A549 (cell line): ENCODE measurements around the gene MAPK11. TPM values are rescaled to one million over a fixed set of nuclear protein-coding genes. Genes with fewer than 3 reads are reported as not detected.
A peak's percentile ranks its signal among the peaks of the same experiment; 100 is the strongest.

Source experiments
- ATAC-seq, 2 experiments: fragments of 200-7000 bp in 1 of 2; fragments of >200 bp in 1 of 2; cut with Nextera tagmentation in 1 of 2; cut with Tn5 transposase in 1 of 2; 3 replicates each; pipeline versions ENCODE4 v1.8.0 to v1.9.1; 2018 to 2020; ENCODE audit warnings: mild to moderate bottlenecking in 1 of 2, moderate library complexity in 1 of 2
- CTCF ChIA-PET: fragments of 300-600 bp; sonication (Branson Sonifier 250); formaldehyde crosslinking; extraction: SDS; loops from one replicate; lab custom pipeline; 2021; ENCODE audit warnings: antibody characterized with exemption, inconsistent platforms; lab: Yijun Ruan, JAX
- POLR2A ChIA-PET: fragments of 350-600 bp; formaldehyde crosslinking; extraction: SDS; loops from one replicate; lab custom pipeline; 2021; ENCODE audit warnings: antibody characterized with exemption, inconsistent platforms; lab: Yijun Ruan, JAX
- DNase-seq, 2 experiments: peaks; one replicate each; pipeline versions ENCODE4 v3.0.0 to v3.0.0-alpha.2; 2011 to 2016; ENCODE audit warnings: low read depth in 1 of 2, low spot score in 1 of 2
- FAIRE-seq: peaks from 2 replicates; lab custom pipeline; 2011; peaks lifted over from hg19 to GRCh38; lab: Jason Lieb, UNC
- H3K27ac ChIP-seq, 2 experiments: fragments of >200 bp; sonication (Bioruptor Twin); formaldehyde crosslinking; 3 replicates each; pipeline ENCODE4 v1.5.1; 2016 to 2017
- H3K4me1 ChIP-seq: fragments of >200 bp; sonication (Bioruptor Twin); formaldehyde crosslinking; 3 replicates; pipeline ENCODE4 v1.6.1; 2016
- H3K4me2 ChIP-seq: fragments of >200 bp; sonication (Bioruptor Twin); formaldehyde crosslinking; 3 replicates; pipeline ENCODE4 v1.6.1; 2016
- H3K4me3 ChIP-seq: fragments of >200 bp; sonication (Bioruptor Twin); formaldehyde crosslinking; 3 replicates; pipeline ENCODE4 v1.5.1; 2016
- H3K9me3 ChIP-seq: fragments of >200 bp; sonication (Bioruptor Twin); formaldehyde crosslinking; 3 replicates; pipeline ENCODE4 v1.6.1; 2016
- CBX8 ChIP-seq: fragments of 200-600 bp; sonication (generic); IDR thresholded peaks from 2 replicates; pipeline ENCODE4 v1.6.1; 2016
- CEBPB ChIP-seq, 2 experiments: fragments of >200 bp in 1 of 2; sonication (Bioruptor Twin) in 1 of 2; formaldehyde crosslinking in 1 of 2; IDR thresholded peaks; 2 replicates each; pipeline ENCODE4 v1.6.1; 2012 to 2016
- EHMT2 ChIP-seq: fragments of 200-600 bp; sonication (generic); IDR thresholded peaks from 2 replicates; pipeline ENCODE4 v1.6.1; 2016; ENCODE audit warnings: antibody characterized with exemption, low read depth, mild to moderate bottlenecking, moderate library complexity
- FOSL2 ChIP-seq, 2 experiments: fragments of 450-650 bp in 1 of 2; fragments of >200 bp in 1 of 2; sonication (Bioruptor Twin) in 1 of 2; formaldehyde crosslinking; IDR thresholded peaks; 2 replicates each; pipeline versions ENCODE4 v1.5.0 to v1.6.1; 2016 to 2020; ENCODE audit warnings: mild to moderate bottlenecking in 1 of 2, moderate library complexity in 1 of 2
- HDAC2 ChIP-seq: fragments of 200-600 bp; sonication (generic); IDR thresholded peaks from 2 replicates; pipeline ENCODE4 v1.6.1; 2016
- HOXB13 ChIP-seq: fragments of 250-450 bp; sonication (Bioruptor Pico); IDR thresholded peaks from 2 replicates; pipeline ENCODE4 v1.5.0; 2020; ENCODE audit warnings: low read depth, mild to moderate bottlenecking, moderate library complexity
- JUN ChIP-seq, 2 experiments: fragments of >200 bp; sonication (Bioruptor Twin); formaldehyde crosslinking; IDR thresholded peaks; 2 replicates in 1 of 2; 3 replicates in 1 of 2; pipeline ENCODE4 v1.6.1; 2016 to 2017
- JUNB ChIP-seq: fragments of >200 bp; sonication (Bioruptor Twin); formaldehyde crosslinking; IDR thresholded peaks from 2 replicates; pipeline ENCODE4 v1.6.1; 2016
- MAFK ChIP-seq: fragments of 450-650 bp; IDR thresholded peaks from 2 replicates; pipeline ENCODE4 v1.6.1; 2014; ENCODE audit not compliant: partially characterized antibody
- MAZ ChIP-seq: fragments of 150-350 bp; IDR thresholded peaks from 2 replicates; pipeline ENCODE4 v1.6.1; 2014; ENCODE audit warnings: antibody characterized with exemption, low read depth, low read length, borderline replicate concordance
- NFE2L2 ChIP-seq: fragments of 150-350 bp; conservative IDR thresholded peaks from 2 replicates; pipeline ENCODE4 v1.6.1; 2014; ENCODE audit warnings: low read length
- RFX5 ChIP-seq: fragments of 450-650 bp; IDR thresholded peaks from 2 replicates; pipeline ENCODE4 v1.7.1; 2014; ENCODE audit warnings: antibody characterized with exemption, mild to moderate bottlenecking, moderate library complexity
- RNF2 ChIP-seq: fragments of 200-600 bp; sonication (generic); IDR thresholded peaks from 2 replicates; pipeline ENCODE4 v1.6.1; 2016; ENCODE audit warnings: low read depth, mild to moderate bottlenecking, antibody characterized with exemption, moderate library complexity, borderline replicate concordance
- SREBF2 ChIP-seq: fragments of 450-650 bp; IDR thresholded peaks from 2 replicates; pipeline ENCODE4 v1.6.1; 2014; ENCODE audit warnings: mild to moderate bottlenecking, moderate library complexity
- ZC3H11A ChIP-seq: fragments of 450-650 bp; IDR thresholded peaks from 2 replicates; pipeline ENCODE4 v1.6.1; 2014; ENCODE audit warnings: antibody characterized with exemption, mild to moderate bottlenecking
- WGBS: methylation state at CpG from one replicate; pipeline ENCODE4 v1.1.6; 2017; ENCODE audit errors: missing lambda C conversion rate; 5-methylcytosine and 5-hydroxymethylcytosine counted together
- polyA plus RNA-seq, 4 experiments: library from polyadenylated mRNA; depleted of rRNA in 3 of 4; stranded (reverse); fragments of >200 nt; fragmentation: RNase III in 1 of 4; extraction: RNeasy Plus Mini Kit Qiagen cat#74134 plus additional on column Dnase treatment in 1 of 4; gene quantifications; 2 replicates in 3 of 4; 3 replicates in 1 of 4; pipeline ENCODE4 v1.2.3, GENCODE V29; 2011 to 2017
- TF ChIP-seq, protein P1 (sequence below): fragments of 200-600 bp; sonication (generic); IDR thresholded peaks from 2 replicates; pipeline ENCODE4 v1.6.1; 2016; ENCODE audit warnings: antibody characterized with exemption, mild to moderate bottlenecking, moderate library complexity
- TF ChIP-seq, protein P2 (sequence below): IDR thresholded peaks from 2 replicates; pipeline ENCODE4 v1.6.1; 2012; ENCODE audit warnings: low read depth, borderline replicate concordance
- TF ChIP-seq, protein P3 (sequence below): fragments of 250-450 bp; sonication (Bioruptor Pico); IDR thresholded peaks from 2 replicates; pipeline ENCODE4 v1.5.0; 2020; ENCODE audit warnings: low read depth, mild to moderate bottlenecking, moderate library complexity

The MAPK11 gene
- polyA plus RNA-seq, 2 of the 4 experiments (the other 2 are of a cell fraction), result 1.6 to 5.5 TPM

DNA sequence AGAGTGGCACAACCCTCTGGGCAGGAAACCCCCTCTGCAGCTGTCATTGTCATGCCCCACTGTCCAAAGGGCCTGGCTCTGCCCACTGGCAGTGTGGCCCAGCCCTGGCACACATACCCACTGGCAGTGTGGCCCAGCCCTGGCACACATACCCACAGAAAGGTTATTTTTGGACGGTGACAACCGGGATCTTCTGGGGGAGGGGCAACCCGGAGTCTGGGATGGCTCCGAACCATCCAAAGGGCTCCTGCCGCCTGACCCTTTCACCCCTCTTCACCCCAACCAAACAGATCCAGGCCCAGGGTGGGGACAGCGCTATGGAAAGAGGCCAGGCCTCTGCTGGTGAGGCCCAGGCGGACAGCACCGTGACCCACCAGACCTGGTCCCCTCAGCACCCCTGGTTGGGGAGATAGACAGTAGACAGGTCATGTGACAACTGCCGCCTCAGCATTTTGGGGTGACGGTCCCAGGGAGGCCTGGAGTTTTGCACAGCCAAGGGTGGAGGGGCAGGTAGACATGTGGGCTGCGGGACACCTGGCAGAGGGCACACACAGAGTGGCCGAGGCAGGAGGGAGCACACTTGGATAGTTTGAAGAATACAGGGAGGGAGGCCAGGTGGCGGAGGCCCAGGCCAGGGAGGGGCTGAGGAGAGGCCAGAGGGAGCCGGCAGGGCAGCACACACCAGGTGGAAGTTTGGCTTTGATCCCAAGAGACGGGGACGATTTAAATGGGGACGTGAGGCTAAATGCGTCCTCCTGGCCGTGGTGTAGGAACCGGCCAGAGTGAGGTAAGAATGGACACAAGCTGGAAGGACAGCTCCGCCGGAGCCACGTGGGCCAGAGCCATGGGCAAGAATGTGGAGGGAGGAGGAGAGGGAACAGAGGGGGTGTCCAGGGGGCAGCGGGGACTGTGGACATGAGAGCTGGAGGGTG lies 11.6 kb downstream of the MAPK11 start:
- FAIRE-seq (no peak), DNase-seq (no peak), ATAC-seq (no peak)
- ChIA-PET CTCF (interaction anchor here (1.0 to 1.3 kb wide), 2 partner anchors 18 to 69 kb away, joined by 3 to 4 read pairs; no protein-coding TSS in a partner anchor), POLR2A (no interaction called here)
- no peak overlapping the region for H3K4me3 ChIP-seq
- H3K27ac ChIP-seq, result no peak overlapping the region
- peak; percentile 91 for TF ChIP-seq MAFK
- no peak for TF ChIP-seq HOXB13 (CRISPR knock-in tag)
- H3K4me1 ChIP-seq, result peaks cover 23% of the 10 kb centered on the region
- 91% methylated on average over 21 of the region's 24 CpGs for WGBS
- no peaks in the 10 kb centered on the region for H3K9me3 ChIP-seq
- H3K4me2 ChIP-seq, result no peak overlapping the region

DNA sequence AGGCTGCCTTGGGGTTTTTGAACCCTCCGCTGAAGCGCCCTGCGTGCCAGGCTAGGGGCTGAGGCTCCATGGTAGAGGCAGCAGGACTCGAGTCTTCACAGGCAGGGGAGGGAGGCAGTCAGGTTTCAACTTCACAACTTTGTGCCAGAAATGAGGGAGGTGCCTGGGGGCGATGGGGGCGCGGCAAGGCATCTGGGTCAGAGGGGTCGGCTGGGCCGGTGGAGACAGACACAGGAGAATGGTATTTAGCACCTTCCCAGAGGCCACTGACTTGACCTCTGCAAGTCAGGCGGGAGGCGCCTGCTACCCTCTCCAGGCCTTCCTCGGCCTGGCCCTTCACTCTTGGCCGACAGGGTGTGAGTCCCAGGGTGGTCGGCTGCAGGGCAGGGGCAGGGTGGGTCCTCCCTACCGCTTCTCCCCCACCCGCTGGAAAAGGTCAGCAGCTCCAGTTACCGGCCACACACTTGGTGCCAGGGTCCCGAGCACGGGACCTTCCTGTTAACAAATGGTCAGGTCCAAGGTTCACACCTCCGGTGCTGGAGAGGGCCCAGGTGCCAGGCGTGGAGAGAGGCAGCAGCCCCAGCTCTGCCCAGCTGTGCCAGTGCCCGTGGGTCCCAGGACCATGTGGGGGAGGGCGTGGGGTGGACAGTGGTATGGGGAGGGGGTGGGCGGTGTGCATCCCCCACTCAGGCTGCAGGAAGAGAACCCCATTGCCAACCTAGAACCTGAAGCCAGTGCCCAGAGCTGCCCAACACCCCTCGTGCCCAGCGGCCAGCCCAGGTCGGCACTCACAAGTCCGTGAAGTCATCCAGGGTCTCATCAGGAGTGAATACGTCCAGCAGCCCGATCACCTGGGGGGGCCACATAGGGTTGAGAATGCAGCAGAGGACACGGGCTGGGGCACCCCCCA lies 12.5 kb downstream of the MAPK11 start:
- H3K4me1 ChIP-seq, result peaks cover 15% of the 10 kb centered on the region
- ATAC-seq, result no peak
- no peaks in the 10 kb centered on the region for H3K9me3 ChIP-seq
- no peak overlapping the region for H3K4me3 ChIP-seq
- CTCF ChIA-PET, result interaction anchor here (1.3 to 2.4 kb wide), 2 partner anchors 70 to 84 kb away, joined by 4 to 11 read pairs; no protein-coding TSS in a partner anchor
- no peak for FAIRE-seq
- no peak overlapping the region for H3K27ac ChIP-seq
- POLR2A ChIA-PET, result no interaction called here
- no peak overlapping the region for H3K4me2 ChIP-seq
- 92% methylated on average over 11 of the region's 31 CpGs for WGBS
- TF ChIP-seq, protein P1, sequence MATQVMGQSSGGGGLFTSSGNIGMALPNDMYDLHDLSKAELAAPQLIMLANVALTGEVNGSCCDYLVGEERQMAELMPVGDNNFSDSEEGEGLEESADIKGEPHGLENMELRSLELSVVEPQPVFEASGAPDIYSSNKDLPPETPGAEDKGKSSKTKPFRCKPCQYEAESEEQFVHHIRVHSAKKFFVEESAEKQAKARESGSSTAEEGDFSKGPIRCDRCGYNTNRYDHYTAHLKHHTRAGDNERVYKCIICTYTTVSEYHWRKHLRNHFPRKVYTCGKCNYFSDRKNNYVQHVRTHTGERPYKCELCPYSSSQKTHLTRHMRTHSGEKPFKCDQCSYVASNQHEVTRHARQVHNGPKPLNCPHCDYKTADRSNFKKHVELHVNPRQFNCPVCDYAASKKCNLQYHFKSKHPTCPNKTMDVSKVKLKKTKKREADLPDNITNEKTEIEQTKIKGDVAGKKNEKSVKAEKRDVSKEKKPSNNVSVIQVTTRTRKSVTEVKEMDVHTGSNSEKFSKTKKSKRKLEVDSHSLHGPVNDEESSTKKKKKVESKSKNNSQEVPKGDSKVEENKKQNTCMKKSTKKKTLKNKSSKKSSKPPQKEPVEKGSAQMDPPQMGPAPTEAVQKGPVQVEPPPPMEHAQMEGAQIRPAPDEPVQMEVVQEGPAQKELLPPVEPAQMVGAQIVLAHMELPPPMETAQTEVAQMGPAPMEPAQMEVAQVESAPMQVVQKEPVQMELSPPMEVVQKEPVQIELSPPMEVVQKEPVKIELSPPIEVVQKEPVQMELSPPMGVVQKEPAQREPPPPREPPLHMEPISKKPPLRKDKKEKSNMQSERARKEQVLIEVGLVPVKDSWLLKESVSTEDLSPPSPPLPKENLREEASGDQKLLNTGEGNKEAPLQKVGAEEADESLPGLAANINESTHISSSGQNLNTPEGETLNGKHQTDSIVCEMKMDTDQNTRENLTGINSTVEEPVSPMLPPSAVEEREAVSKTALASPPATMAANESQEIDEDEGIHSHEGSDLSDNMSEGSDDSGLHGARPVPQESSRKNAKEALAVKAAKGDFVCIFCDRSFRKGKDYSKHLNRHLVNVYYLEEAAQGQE, result no peak
- no peak for TF ChIP-seq HDAC2
- no peak for TF ChIP-seq JUNB
- TF ChIP-seq RNF2, result no peak
- TF ChIP-seq NFE2L2, result no peak
- no peak for TF ChIP-seq CEBPB (IDR thresholded peaks at IDR 0.05)
- TF ChIP-seq SREBF2, result no peak
- no peak for TF ChIP-seq JUN (IDR thresholded peaks at IDR 0.05)
- no peak for TF ChIP-seq EHMT2
- TF ChIP-seq, protein P2, sequence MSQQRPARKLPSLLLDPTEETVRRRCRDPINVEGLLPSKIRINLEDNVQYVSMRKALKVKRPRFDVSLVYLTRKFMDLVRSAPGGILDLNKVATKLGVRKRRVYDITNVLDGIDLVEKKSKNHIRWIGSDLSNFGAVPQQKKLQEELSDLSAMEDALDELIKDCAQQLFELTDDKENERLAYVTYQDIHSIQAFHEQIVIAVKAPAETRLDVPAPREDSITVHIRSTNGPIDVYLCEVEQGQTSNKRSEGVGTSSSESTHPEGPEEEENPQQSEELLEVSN, result no peak
- no peak for TF ChIP-seq FOSL2 (IDR thresholded peaks at IDR 0.05)
- TF ChIP-seq FOSL2 (CRISPR knock-in tag; IDR thresholded peaks at IDR 0.05), result no peak
- TF ChIP-seq CBX8, result no peak
- TF ChIP-seq, protein P3, sequence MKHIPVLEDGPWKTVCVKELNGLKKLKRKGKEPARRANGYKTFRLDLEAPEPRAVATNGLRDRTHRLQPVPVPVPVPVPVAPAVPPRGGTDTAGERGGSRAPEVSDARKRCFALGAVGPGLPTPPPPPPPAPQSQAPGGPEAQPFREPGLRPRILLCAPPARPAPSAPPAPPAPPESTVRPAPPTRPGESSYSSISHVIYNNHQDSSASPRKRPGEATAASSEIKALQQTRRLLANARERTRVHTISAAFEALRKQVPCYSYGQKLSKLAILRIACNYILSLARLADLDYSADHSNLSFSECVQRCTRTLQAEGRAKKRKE, result no peak
- no peak for TF ChIP-seq MAZ
- TF ChIP-seq RFX5, result no peak
- TF ChIP-seq MAFK, result no peak
- TF ChIP-seq ZC3H11A, result no peak
- DNase-seq, result no peak
